ENCODE results near the gene PACRGL. TPM values are rescaled to one million over a fixed set of nuclear protein-coding genes. Genes with fewer than 3 reads are reported as not detected.

The PACRGL gene
- total RNA-seq (10 to 100 TPM; 14.4 to 16.8 TPM), polyA plus RNA-seq (1 to 10 TPM; 2.1 to 5.3 (median 4.4) TPM), total RNA-seq (8.4 to 26.4 (median 17.6) reads per million in 6 experiments)

DNA sequence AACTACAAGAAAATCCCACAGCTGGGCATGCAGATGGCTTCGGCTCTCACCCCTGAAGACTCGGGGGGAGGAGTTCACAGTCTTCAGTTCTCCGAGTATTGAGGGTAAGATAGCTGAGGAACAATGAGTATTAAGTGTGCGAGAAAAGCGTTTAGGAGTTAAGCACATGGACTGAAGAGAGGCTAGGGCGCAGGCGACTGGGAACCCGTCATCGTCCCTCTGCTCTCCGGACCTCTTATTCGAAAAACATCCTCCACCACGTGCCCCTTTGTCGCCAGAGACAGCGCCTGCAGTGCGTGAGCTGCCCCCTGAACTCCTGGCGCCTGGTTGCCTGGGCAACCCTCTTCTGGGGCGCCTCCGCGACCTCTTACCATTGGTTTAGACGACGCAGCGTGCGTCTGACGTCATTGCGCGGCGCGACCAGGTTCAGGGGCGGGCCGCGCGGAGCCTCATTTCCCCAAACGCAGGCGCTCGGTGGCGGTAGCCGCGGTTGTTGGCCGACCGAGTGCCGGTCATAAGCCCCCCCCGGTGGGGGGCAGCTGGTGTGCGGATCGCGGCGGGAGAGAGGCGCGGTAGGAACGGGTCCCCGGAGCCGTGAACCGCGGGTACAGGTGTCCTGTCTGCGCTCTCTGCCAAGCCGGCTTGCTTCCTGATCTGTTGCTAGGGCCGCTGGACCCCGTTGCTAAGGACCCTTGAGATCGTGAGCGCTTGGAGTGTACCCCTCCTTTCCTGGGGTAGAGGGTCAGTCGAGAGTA is at the start of gene PACRGL:
Gene PACRGL, plus strand, starts transcription at position 452 of the 755 bp plus-strand sequence. CDS start 4,024 bp downstream, outside the sequence.
- no peaks in the 10 kb centered on the region for H3K9me3 Mint-ChIP-seq
- H3K27ac Mint-ChIP-seq = peak within 1 kb of the TSS; percentile 88 to 99 (median 97)
- DNase-seq = peak; percentile 89 to 98 (median 94)
- peaks cover 0 to 2% (median 2%) of the 10 kb centered on the region in 5 donors for H3K27me3 Mint-ChIP-seq
- H3K4me1 Mint-ChIP-seq = peaks cover 12 to 43% (median 30%) of the 10 kb centered on the region in 4 donors
- H3K36me3 Mint-ChIP-seq = peaks cover 0 to 15% (median 5%) of the 10 kb centered on the region in 3 donors
- POLR2A ChIA-PET = no interaction called here
- peak within 1 kb of the TSS; percentile 88 to 96 (median 94) for H3K4me3 Mint-ChIP-seq
- peak; percentile 97 to 98 for ATAC-seq

DNA sequence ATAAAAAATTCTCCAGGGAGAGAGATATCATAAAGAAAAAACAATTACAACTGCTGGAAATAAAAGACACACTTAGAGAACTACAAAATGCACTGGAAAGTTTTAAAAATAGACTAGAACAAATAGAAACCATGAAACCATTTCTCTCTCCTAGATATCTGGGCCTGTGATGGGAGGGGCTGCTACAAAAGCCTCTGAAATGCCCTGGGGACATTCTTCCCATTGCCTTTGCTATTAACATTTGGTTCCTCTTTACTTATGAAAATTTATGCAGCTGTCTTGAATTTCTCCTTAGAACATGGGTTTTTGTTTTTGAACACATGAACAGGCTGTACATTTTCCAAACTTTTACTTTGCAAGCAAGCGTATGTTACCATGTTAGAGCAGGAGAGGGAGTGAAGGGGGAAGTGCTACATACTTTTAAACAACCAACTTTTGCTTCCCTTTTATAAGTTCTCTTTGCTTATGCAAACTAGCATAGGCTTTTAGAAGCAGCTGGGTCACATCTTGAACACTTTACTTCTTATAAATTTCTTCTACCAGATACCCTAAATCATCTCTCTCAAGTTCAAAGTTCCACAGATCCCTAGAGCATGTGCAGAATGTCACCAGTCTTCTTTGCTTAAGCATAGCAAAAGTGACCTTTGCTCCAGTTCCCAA is 47.9 kb upstream of the PACRGL start:
- no peaks in the 10 kb centered on the region for H3K4me1 Mint-ChIP-seq
- POLR2A ChIA-PET = no interaction called here
- H3K27me3 Mint-ChIP-seq = peaks cover 3 to 44% (median 13%) of the 10 kb centered on the region in 5 donors
- no peak overlapping the region for H3K27ac Mint-ChIP-seq
- no peak for ATAC-seq
- peaks cover 0 to 23% (median 10%) of the 10 kb centered on the region in 9 donors for H3K9me3 Mint-ChIP-seq
- H3K36me3 Mint-ChIP-seq = no peaks in the 10 kb centered on the region
- H3K4me3 Mint-ChIP-seq = no peak overlapping the region
- DNase-seq = no peak

DNA sequence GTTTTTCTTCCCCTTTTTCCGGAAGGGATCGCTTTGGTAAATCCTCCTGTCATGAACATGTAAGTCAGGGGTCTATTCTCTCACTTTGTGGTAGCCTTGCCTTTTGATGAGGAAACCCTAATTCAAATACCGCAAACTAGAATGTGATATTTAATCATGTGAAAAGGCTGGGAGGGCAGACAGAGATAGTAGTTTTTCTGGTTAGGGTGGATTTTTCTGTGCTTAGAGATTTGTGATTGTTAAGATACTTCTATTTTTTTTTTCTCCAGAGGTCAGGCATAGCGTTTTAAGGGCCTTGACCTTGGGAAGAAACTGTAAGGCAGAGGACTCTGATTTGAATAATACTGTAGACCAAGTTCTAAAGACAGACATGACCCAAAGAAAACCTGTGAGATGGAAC is 41.8 kb upstream of the PACRGL start:
- Mint-ChIP-seq H3K4me1 (no peaks in the 10 kb centered on the region), H3K36me3 (no peaks in the 10 kb centered on the region), H3K27me3 (peaks cover 1 to 18% (median 6%) of the 10 kb centered on the region in 5 donors), H3K9me3 (peaks cover 0 to 4% (median 0%) of the 10 kb centered on the region in 9 donors), H3K27ac (no peak overlapping the region), H3K4me3 (no peak overlapping the region)
- DNase-seq = no peak
- POLR2A ChIA-PET = no interaction called here
- ATAC-seq = no peak

DNA sequence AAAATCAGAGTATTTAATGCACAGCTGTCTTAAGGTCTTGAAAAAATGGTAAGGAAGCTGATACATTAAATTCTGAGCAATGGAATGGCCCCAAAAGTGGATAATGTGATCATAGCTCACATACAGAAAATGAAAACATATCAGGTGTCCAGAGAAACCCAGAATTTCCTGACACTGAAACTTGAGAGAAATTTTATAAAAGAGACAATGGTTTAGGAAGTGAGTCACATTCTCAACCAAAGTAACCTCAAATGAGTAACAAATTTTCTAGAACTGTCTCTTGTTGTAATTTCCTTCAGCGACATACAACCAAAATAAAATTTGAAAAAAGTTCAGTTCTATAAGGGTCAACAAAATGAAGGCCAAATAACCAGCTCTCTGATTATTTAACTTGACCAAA is 37.4 kb upstream of the PACRGL start:
- POLR2A ChIA-PET = no interaction called here
- peaks cover 1 to 19% (median 5%) of the 10 kb centered on the region in 5 donors for H3K27me3 Mint-ChIP-seq
- DNase-seq = no peak
- no peak overlapping the region for H3K27ac Mint-ChIP-seq
- no peaks in the 10 kb centered on the region for H3K4me1 Mint-ChIP-seq
- no peak for ATAC-seq
- no peaks in the 10 kb centered on the region for H3K36me3 Mint-ChIP-seq
- H3K9me3 Mint-ChIP-seq = peaks cover 0 to 2% (median 0%) of the 10 kb centered on the region in 9 donors
- H3K4me3 Mint-ChIP-seq = no peak overlapping the region

GRCh38 chr4:20666012-20666860 is 34.0 kb upstream of the PACRGL start:
- no peaks in the 10 kb centered on the region for H3K36me3 Mint-ChIP-seq
- DNase-seq = no peak
- POLR2A ChIA-PET = no interaction called here
- no peaks in the 10 kb centered on the region for H3K4me1 Mint-ChIP-seq
- peaks cover 1 to 19% (median 6%) of the 10 kb centered on the region in 5 donors for H3K27me3 Mint-ChIP-seq
- ATAC-seq = no peak
- no peak overlapping the region for H3K4me3 Mint-ChIP-seq
- H3K9me3 Mint-ChIP-seq = peaks cover 0 to 2% (median 0%) of the 10 kb centered on the region in 9 donors
- no peak overlapping the region for H3K27ac Mint-ChIP-seq

DNA sequence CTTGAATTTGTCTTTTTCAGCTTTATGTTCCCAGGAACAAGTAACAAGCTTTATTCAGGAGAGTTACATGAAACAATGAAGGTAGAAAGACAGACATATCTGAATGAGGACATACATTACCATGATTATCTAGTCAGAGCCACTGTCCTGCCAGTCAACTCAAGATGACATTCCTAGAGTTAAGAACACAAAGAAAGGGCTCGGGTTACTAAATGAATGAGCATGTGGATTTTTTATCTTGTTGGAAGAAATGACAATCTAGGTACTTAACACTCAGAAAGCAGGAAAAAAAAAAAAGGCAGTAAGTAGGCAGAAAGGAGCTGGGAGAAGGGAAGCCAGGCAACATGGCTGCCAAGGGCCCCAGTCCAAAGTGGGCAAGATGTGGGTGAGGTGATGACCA is 28.0 kb upstream of the PACRGL start:
- Mint-ChIP-seq H3K36me3 (no peaks in the 10 kb centered on the region), H3K4me1 (no peaks in the 10 kb centered on the region), H3K9me3 (no peaks in the 10 kb centered on the region), H3K27me3 (peaks cover 4 to 41% (median 16%) of the 10 kb centered on the region in 5 donors), H3K4me3 (no peak overlapping the region), H3K27ac (no peak overlapping the region)
- no peak for ATAC-seq
- POLR2A ChIA-PET = no interaction called here
- no peak for DNase-seq

DNA sequence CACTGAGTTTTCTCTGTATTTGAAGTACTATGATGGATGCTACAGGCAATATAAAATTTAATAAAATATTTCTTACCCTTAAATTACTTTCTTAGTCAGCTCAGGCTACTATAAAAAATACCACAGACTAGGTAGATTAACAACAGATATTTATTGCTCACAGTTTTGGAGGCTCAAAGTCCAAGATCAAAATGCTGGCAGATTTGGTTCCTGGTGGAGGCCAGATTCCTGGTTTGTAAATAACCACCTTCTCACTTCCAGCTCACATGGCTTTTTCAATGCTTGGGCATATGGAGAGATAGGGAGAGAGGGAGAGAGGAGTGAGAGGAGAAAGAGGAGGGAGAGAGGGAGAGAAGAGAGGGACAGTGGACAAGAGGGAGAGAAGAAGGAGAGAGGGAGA is 24.5 kb upstream of the PACRGL start:
- Mint-ChIP-seq H3K4me1 (no peaks in the 10 kb centered on the region), H3K27me3 (peaks cover 11 to 54% (median 27%) of the 10 kb centered on the region in 5 donors), H3K4me3 (no peak overlapping the region)

GRCh38 chr4:20676501-20677197 is 23.6 kb upstream of the PACRGL start:
- Mint-ChIP-seq H3K27ac (no peak overlapping the region), H3K4me1 (no peaks in the 10 kb centered on the region), H3K4me3 (no peak overlapping the region), H3K9me3 (no peaks in the 10 kb centered on the region), H3K27me3 (peaks cover 11 to 62% (median 30%) of the 10 kb centered on the region in 5 donors), H3K36me3 (no peaks in the 10 kb centered on the region)
- no peak for ATAC-seq
- DNase-seq = no peak
- POLR2A ChIA-PET = no interaction called here

More for the DNA sequence above, 24.5 kb upstream of the PACRGL start:
- DNase-seq (no peak), ATAC-seq (no peak)
- Mint-ChIP-seq H3K27ac (no peak overlapping the region), H3K36me3 (no peaks in the 10 kb centered on the region), H3K9me3 (no peaks in the 10 kb centered on the region)
- POLR2A ChIA-PET = no interaction called here

DNA sequence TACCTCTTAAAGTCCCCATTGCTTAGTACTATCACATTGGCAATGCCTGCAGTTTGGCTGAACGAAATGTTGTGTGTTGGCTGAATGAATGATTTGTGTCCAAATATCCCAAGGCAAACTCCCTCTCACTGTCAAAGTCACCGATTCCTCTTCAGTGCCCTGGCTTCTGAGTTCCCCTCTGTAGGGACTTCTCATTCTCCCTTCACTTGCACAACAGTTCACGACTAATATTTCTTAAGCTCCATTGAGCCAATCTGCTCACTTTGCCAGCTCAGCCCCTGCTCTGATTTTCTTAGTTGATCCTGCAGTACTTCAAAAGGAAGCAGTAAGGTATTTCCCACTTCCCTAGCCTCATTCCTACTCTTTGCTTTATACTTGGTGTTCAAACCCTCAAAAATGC is 21.9 kb upstream of the PACRGL start:
- Mint-ChIP-seq H3K27me3 (peaks cover 13 to 49% (median 29%) of the 10 kb centered on the region in 5 donors), H3K36me3 (no peaks in the 10 kb centered on the region), H3K27ac (peak overlapping the region in 1 of 10 donors; percentile 45), H3K4me3 (no peak overlapping the region), H3K4me1 (no peaks in the 10 kb centered on the region), H3K9me3 (no peaks in the 10 kb centered on the region)
- no peak for DNase-seq
- ATAC-seq = no peak
- POLR2A ChIA-PET = no interaction called here

GRCh38 chr4:20679951-20680350 is 20.3 kb upstream of the PACRGL start:
- peaks cover 13 to 45% (median 23%) of the 10 kb centered on the region in 5 donors for H3K27me3 Mint-ChIP-seq
- H3K9me3 Mint-ChIP-seq = no peaks in the 10 kb centered on the region
- H3K36me3 Mint-ChIP-seq = no peaks in the 10 kb centered on the region
- no peak overlapping the region for H3K27ac Mint-ChIP-seq
- POLR2A ChIA-PET = no interaction called here
- no peak overlapping the region for H3K4me3 Mint-ChIP-seq
- DNase-seq = no peak
- H3K4me1 Mint-ChIP-seq = no peaks in the 10 kb centered on the region
- no peak for ATAC-seq

- Mint-ChIP-seq H3K4me1 (no peaks in the 10 kb centered on the region), H3K4me3 (no peak overlapping the region), H3K36me3 (no peaks in the 10 kb centered on the region), H3K27ac (no peak overlapping the region), H3K9me3 (no peaks in the 10 kb centered on the region), H3K27me3 (peaks cover 13 to 39% (median 21%) of the 10 kb centered on the region in 5 donors)
- DNase-seq = no peak
- ATAC-seq = no peak
- POLR2A ChIA-PET = no interaction called here
These were observed 19.5 kb upstream of the PACRGL start for GRCh38 chr4:20680736-20681135.

DNA sequence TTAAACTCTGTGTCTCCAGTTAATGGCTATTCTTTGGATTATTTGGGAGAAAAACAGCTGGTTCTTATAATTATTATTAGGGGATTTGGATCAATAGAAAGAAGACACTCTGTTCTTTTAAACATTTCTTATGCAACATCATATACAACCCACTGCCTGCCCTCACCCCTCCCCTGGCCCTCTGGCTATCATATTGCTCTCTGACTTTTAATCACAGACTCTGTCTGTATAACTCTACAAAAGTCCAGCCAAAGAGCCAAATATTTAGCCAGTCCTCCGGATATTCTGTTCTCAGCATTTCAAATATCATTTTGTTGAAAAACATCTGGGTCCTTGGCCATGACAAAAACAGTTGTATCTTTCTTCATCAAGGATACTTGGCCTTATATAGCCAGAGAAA is 19.0 kb upstream of the PACRGL start:
- ATAC-seq (no peak), DNase-seq (no peak)
- Mint-ChIP-seq H3K4me1 (no peaks in the 10 kb centered on the region), H3K27ac (no peak overlapping the region), H3K36me3 (no peaks in the 10 kb centered on the region), H3K27me3 (peaks cover 11 to 39% (median 18%) of the 10 kb centered on the region in 5 donors), H3K9me3 (no peaks in the 10 kb centered on the region), H3K4me3 (no peak overlapping the region)
- POLR2A ChIA-PET = no interaction called here
